ENCODE measurements around the gene THRB.

DNA sequence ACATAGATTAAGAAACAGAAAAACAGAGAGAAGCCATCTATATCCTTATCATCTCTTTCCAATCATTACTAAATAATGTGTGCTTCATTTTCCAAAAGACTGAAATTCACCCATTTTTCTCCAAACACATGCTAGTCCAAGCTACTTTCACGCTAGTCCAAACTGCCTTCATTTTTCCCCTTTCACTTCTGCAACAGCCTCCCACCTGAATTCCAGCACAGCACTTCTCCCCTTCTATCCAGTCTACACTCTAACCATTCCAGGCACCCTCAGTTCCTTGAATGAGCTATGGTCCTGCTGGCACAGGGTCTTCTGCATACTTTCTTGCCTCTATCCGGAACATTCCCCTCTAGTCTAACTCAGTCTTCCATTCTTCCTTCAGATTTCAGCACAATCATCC, 112.0 kb downstream of the THRB start:
- TF ChIP-seq CTCF (IDR thresholded peaks at IDR 0.05; ENCODE audit: low read depth, low read length) (no peak), POLR2A (IDR thresholded peaks at IDR 0.05; ENCODE audit: extremely low read depth, insufficient read length) (no peak)
- TF ChIP-seq, protein P1, sequence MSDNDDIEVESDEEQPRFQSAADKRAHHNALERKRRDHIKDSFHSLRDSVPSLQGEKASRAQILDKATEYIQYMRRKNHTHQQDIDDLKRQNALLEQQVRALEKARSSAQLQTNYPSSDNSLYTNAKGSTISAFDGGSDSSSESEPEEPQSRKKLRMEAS (IDR thresholded peaks at IDR 0.05; ENCODE audit: low read depth, low read length): no peak
